KMS-11 (cell line): ENCODE measurements around the gene CNOT10.
"Not testable (repeated sequence)": the region's sequence is repeated elsewhere in the genome, so short reads cannot be mapped to it uniquely, and the experiment has no call there.

Experiments
- H2AFZ ChIP-seq: fragments of 200-600 bp; sonication (generic); 2 replicates; pipeline ENCODE4 v1.6.1; 2016; ENCODE audit warnings: antibody characterized with exemption, mixed run types, low read depth
- H3K27ac ChIP-seq: fragments of 200-600 bp; sonication (generic); 2 replicates; pipeline ENCODE4 v1.6.1; 2016; ENCODE audit warnings: mild to moderate bottlenecking, mixed run types
- H3K27me3 ChIP-seq: fragments of 200-600 bp; sonication (generic); 2 replicates; pipeline ENCODE4 v1.6.1; 2017; ENCODE audit warnings: mild to moderate bottlenecking, low read depth, mixed run types, moderate library complexity; ENCODE audit not compliant: insufficient read depth
- H3K36me3 ChIP-seq: fragments of 200-600 bp; sonication (generic); 2 replicates; pipeline ENCODE4 v1.6.1; 2017; ENCODE audit warnings: mild to moderate bottlenecking, mixed run types; ENCODE audit not compliant: insufficient read depth
- H3K4me1 ChIP-seq: fragments of 200-600 bp; sonication (generic); 2 replicates; pipeline ENCODE4 v1.6.1; 2016; ENCODE audit warnings: mild to moderate bottlenecking, low read depth, mixed run types; ENCODE audit not compliant: poor library complexity, severe bottlenecking
- H3K4me2 ChIP-seq: fragments of 200-600 bp; sonication (generic); 2 replicates; pipeline ENCODE4 v1.7.0; 2016; ENCODE audit warnings: mild to moderate bottlenecking, mixed run types
- H3K4me3 ChIP-seq: fragments of 200-600 bp; sonication (generic); IDR thresholded peaks from 2 replicates; pipeline ENCODE4 v1.6.1; 2017; ENCODE audit warnings: low read depth, low read length, mixed read lengths; ENCODE audit not compliant: insufficient read depth
- H3K79me2 ChIP-seq: fragments of 200-600 bp; sonication (generic); 2 replicates; pipeline ENCODE4 v1.6.1; 2016; ENCODE audit warnings: low read depth, mixed run types; ENCODE audit not compliant: insufficient read depth
- H3K9ac ChIP-seq: fragments of 200-600 bp; sonication (generic); 2 replicates; pipeline ENCODE4 v1.6.1; 2016; ENCODE audit warnings: mild to moderate bottlenecking, mixed run types
- H4K20me1 ChIP-seq: fragments of 200-600 bp; sonication (generic); 2 replicates; pipeline ENCODE4 v1.6.1; 2016; ENCODE audit warnings: mild to moderate bottlenecking, mixed run types; ENCODE audit not compliant: insufficient read depth
- TF ChIP-seq, protein P1 (sequence below): fragments of 200-600 bp; sonication (generic); conservative IDR thresholded peaks from 2 replicates; pipeline ENCODE4 v1.6.1; 2017; ENCODE audit warnings: low read depth, mild to moderate bottlenecking, antibody characterized with exemption, low read length, moderate library complexity, mixed read lengths

CNOT10 gene

DNA sequence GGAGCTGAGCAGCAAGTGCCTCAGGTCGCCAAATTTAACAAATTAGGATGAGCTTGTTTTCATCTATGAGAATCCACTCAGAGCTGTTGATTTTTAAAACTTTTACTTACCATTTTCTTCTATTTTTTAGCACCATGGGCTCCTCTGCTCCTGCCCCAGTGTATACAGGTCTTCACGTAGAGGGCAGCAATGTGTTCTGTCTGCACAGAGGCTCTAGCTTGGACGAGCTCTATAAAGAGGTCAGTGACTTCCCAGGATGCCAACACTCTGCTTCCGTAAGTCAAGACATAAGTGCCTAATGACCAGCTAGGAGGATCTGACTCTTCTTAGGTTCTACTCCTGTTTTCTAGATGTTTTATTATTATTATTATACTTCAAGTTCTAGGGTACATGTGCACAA lies 41.2 kb upstream of the CNOT10 start:
- H3K4me2 ChIP-seq: no peak overlapping the region
- H3K9ac ChIP-seq: no peak overlapping the region
- no peak overlapping the region for H3K4me3 ChIP-seq
- H3K4me1 ChIP-seq: no peaks in the 10 kb centered on the region
- TF ChIP-seq, protein P1, sequence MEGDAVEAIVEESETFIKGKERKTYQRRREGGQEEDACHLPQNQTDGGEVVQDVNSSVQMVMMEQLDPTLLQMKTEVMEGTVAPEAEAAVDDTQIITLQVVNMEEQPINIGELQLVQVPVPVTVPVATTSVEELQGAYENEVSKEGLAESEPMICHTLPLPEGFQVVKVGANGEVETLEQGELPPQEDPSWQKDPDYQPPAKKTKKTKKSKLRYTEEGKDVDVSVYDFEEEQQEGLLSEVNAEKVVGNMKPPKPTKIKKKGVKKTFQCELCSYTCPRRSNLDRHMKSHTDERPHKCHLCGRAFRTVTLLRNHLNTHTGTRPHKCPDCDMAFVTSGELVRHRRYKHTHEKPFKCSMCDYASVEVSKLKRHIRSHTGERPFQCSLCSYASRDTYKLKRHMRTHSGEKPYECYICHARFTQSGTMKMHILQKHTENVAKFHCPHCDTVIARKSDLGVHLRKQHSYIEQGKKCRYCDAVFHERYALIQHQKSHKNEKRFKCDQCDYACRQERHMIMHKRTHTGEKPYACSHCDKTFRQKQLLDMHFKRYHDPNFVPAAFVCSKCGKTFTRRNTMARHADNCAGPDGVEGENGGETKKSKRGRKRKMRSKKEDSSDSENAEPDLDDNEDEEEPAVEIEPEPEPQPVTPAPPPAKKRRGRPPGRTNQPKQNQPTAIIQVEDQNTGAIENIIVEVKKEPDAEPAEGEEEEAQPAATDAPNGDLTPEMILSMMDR: no peak
- no peaks in the 10 kb centered on the region for H4K20me1 ChIP-seq
- H3K36me3 ChIP-seq: no peaks in the 10 kb centered on the region
- H3K27me3 ChIP-seq: no peaks in the 10 kb centered on the region
- H3K27ac ChIP-seq: no peak overlapping the region
- H3K79me2 ChIP-seq: no peaks in the 10 kb centered on the region
- H2AFZ ChIP-seq: no peak overlapping the region

DNA sequence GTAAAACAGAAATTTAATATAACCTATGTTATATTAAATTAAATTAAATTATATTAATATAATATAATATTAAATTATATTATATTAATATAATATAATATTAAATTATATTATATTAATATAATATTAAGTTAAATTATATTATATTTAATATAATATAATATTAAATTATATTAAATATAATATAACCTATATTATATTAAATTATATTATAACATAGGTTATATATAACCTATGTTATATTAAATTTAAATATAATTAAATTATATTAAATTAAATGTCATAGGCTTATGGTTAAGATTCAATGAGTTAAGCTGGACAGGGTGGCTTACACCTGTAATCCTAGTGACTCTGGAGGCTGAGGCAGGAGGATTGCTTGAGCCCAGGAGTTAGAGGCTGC lies 40.6 kb upstream of the CNOT10 start:
- Histone ChIP-seq H2AFZ (no peak overlapping the region), H4K20me1 (no peaks in the 10 kb centered on the region), H3K27me3 (no peaks in the 10 kb centered on the region), H3K27ac (no peak overlapping the region), H3K9ac (no peak overlapping the region), H3K79me2 (no peaks in the 10 kb centered on the region), H3K4me1 (no peaks in the 10 kb centered on the region), H3K36me3 (no peaks in the 10 kb centered on the region), H3K4me3 (no peak overlapping the region), H3K4me2 (no peak overlapping the region)
- TF ChIP-seq, protein P1: no peak

DNA sequence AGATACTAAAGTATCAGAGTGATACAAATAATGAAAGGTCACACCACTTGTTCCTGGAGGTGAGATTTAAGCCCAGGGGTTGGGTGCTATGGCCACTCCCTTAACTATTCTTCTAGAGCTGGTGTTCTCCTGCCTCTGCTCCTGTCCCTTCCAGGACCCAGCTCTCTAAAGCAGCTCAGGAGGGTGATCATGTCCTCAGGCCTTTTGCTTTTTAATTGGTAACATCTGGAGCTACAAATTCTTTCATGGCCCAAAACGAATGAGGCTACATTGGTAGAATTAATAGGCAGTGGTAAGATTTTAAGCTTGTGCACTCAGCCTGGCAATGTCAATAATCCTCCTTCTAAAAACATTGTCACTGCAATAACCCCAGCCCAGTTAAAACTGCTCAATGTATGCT lies 38.2 kb upstream of the CNOT10 start:
- TF ChIP-seq, protein P1: no peak
- Histone ChIP-seq H3K4me1 (no peaks in the 10 kb centered on the region), H3K79me2 (no peaks in the 10 kb centered on the region), H4K20me1 (no peaks in the 10 kb centered on the region), H3K4me2 (no peak overlapping the region), H3K27me3 (no peaks in the 10 kb centered on the region), H3K4me3 (no peak overlapping the region), H3K36me3 (no peaks in the 10 kb centered on the region), H2AFZ (no peak overlapping the region), H3K27ac (no peak overlapping the region), H3K9ac (no peak overlapping the region)

DNA sequence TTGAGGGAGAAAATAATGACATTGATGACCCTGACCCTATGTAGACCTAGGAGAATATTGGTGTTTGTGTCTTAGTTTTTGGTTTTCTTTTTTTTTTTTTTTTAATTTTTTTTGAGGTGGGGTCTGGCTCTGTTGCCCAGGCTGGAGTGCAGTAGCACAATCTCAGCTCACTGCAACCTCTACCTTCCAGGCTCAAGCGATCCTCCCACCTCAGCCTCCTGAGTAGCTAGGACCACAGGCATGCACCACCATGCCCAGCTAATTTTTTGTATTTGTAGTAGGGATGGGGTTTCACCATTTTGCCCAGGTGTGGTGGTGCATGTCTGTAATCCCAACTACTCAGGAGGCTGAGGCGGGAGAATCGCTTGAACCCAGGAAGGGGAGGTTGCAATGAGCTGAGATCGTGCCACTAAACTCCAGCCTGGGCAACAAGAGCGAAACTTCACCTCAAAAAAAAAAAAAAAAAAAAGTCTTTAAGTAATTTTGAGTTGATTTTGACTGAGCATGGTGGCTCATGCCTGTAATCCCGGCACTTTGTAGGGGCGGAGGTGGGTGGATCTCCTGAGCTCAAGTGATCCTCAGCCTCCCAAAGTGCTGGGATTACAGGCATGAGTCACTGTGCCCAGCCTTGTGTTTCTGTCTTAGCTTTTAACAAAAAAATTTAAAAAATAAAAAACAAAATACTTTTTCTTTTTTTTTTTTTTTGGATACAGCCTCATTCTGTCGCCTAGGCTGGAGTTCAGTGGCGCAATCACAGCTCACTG lies 32.5 kb upstream of the CNOT10 start:
- H3K4me3 ChIP-seq, H3K27ac ChIP-seq, H3K4me2 ChIP-seq, H4K20me1 ChIP-seq, H3K4me1 ChIP-seq, H3K79me2 ChIP-seq, H3K9ac ChIP-seq, H3K36me3 ChIP-seq, H2AFZ ChIP-seq, H3K27me3 ChIP-seq: not testable (repeated sequence)

DNA sequence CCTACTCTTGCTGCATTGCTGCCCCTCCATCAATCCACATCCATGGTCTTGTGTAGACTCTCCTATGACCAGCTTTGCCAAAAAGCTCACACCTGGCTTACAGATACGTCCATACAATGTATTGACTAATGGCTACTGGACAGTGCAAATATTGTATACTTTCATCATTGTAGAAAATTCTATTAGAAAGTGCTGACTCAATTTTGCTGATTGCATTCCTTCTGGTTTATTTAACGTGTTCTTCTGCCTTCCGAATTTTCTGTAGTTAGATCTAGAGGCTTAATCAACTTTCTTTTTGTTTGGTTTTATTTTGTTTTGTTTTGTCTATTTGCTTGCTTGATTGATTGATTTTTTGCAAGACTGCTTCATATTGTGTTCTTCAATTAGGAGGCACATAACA lies 29.8 kb upstream of the CNOT10 start:
- H3K79me2 ChIP-seq: no peaks in the 10 kb centered on the region
- no peaks in the 10 kb centered on the region for H3K36me3 ChIP-seq
- no peak overlapping the region for H3K27ac ChIP-seq
- H3K4me2 ChIP-seq: no peak overlapping the region
- H3K9ac ChIP-seq: no peak overlapping the region
- TF ChIP-seq, protein P1: no peak
- no peaks in the 10 kb centered on the region for H4K20me1 ChIP-seq
- no peak overlapping the region for H3K4me3 ChIP-seq
- H2AFZ ChIP-seq: no peak overlapping the region
- H3K4me1 ChIP-seq: no peaks in the 10 kb centered on the region
- H3K27me3 ChIP-seq: no peaks in the 10 kb centered on the region
